HepG2 (cell line): ENCODE results near the gene ZCCHC24. TPM values are rescaled to one million over a fixed set of nuclear protein-coding genes. Genes with fewer than 3 reads are reported as not detected.

Experiments
- ATAC-seq: fragments of 200-7000 bp; cut with Tn5 transposase; 3 replicates; pipeline ENCODE4 v1.9.1; 2020; ENCODE audit warnings: mild to moderate bottlenecking, moderate library complexity
- BruUV-seq: library from RNA; stranded (reverse); fragments of 400-500 nt; replicated peaks from 2 replicates; lab custom pipeline; 2021; lab: Mats Ljungman, UMichigan
- CTCF ChIA-PET: fragments of 300-600 bp; formaldehyde crosslinking; extraction: SDS; loops from one replicate; lab custom pipeline; 2021; ENCODE audit warnings: low total read pairs, inconsistent platforms, low intra/inter-chr PET ratio; lab: Yijun Ruan, JAX
- POLR2A ChIA-PET: fragments of 350-600 bp; sonication (Branson Sonifier 250); formaldehyde crosslinking; loops from one replicate; lab custom pipeline; 2020; ENCODE audit warnings: antibody characterized with exemption, inconsistent platforms; lab: Yijun Ruan, JAX
- DNase-seq: peaks from one replicate; pipeline ENCODE4 v3.0.0-alpha.2; 2015; ENCODE audit warnings: low spot score
- FAIRE-seq: peaks from 3 replicates; lab custom pipeline; 2011; peaks lifted over from hg19 to GRCh38; lab: Jason Lieb, UNC
- H2AFZ ChIP-seq: one replicate; pipeline ENCODE4 v1.6.1; 2011; ENCODE audit warnings: low read length, inconsistent platforms
- H3K27ac ChIP-seq: fragments of 300-600 bp; 3 replicates; pipeline ENCODE4 v1.8.0; 2011; ENCODE audit warnings: mixed run types, mild to moderate bottlenecking, mixed read lengths, low read length, inconsistent platforms; ENCODE audit not compliant: insufficient read depth; ENCODE audit errors: extremely low read length
- H3K27me3 ChIP-seq, 2 experiments: fragments of 200-600 bp in 1 of 2; 2 replicates in 1 of 2; 3 replicates in 1 of 2; pipeline versions ENCODE4 v1.6.0 to v1.8.0; 2011; ENCODE audit warnings: low read length in 2 of 2, mild to moderate bottlenecking in 2 of 2, moderate library complexity in 2 of 2, inconsistent platforms in 1 of 2; ENCODE audit not compliant: insufficient read depth in 2 of 2, control insufficient read depth in 1 of 2
- H3K36me3 ChIP-seq, 2 experiments: fragments of 200-600 bp in 1 of 2; replicated peaks in 1 of 2; 2 replicates in 1 of 2; 3 replicates in 1 of 2; pipeline versions ENCODE4 v1.5.1 to v1.8.0; 2011; ENCODE audit warnings: low read length in 2 of 2, inconsistent platforms in 1 of 2; ENCODE audit not compliant: insufficient read depth in 2 of 2, control insufficient read depth in 1 of 2
- H3K4me1 ChIP-seq: 2 replicates; pipeline ENCODE4 v1.5.1; 2012; ENCODE audit warnings: low read length, inconsistent platforms; ENCODE audit not compliant: insufficient read depth
- H3K4me2 ChIP-seq: 2 replicates; pipeline ENCODE4 v1.6.0; 2011; ENCODE audit warnings: low read depth, low read length, inconsistent platforms
- H3K4me3 ChIP-seq, 3 experiments: fragments of 200-600 bp in 1 of 3; sonication (generic), shearing (Covaris generic) in 1 of 3; replicated peaks in 1 of 3; 2 replicates each; pipeline ENCODE4 v1.5.1; 2011 to 2016; ENCODE audit warnings: low read length in 3 of 3, inconsistent platforms in 2 of 3, low read depth in 2 of 3, mild to moderate bottlenecking in 2 of 3, control low read depth in 1 of 3, mixed read lengths in 1 of 3; ENCODE audit not compliant: insufficient read depth in 1 of 3
- H3K79me2 ChIP-seq: one replicate; pipeline ENCODE4 v1.6.1; 2011; ENCODE audit warnings: low read length, inconsistent platforms; ENCODE audit not compliant: insufficient read depth
- H3K9ac ChIP-seq: 2 replicates; pipeline ENCODE4 v1.6.0; 2011; ENCODE audit warnings: mild to moderate bottlenecking, low read depth, low read length, inconsistent platforms; ENCODE audit not compliant: insufficient read depth
- H3K9me3 ChIP-seq: 2 replicates; pipeline ENCODE4 v1.5.1; 2012; ENCODE audit warnings: mild to moderate bottlenecking, low read length
- H4K20me1 ChIP-seq: 2 replicates; pipeline ENCODE4 v1.6.0; 2011; ENCODE audit warnings: inconsistent platforms, mild to moderate bottlenecking, low read length, moderate library complexity; ENCODE audit not compliant: insufficient read depth
- STAT6 ChIP-seq: sonication (generic); formaldehyde crosslinking; IDR thresholded peaks from 2 replicates; pipeline ENCODE4 v1.4.0; 2020; ENCODE audit warnings: missing genetic modification reagents, mild to moderate bottlenecking, borderline replicate concordance
- WGBS: methylation state at CpG from one replicate; pipeline ENCODE4 v1.1.6; 2017; ENCODE audit warnings: low lambda C conversion rate; 5-methylcytosine and 5-hydroxymethylcytosine counted together
- in situ Hi-C: cut with HindIII; loops from 2 replicates; pipeline ENCODE4 v1.10.0; 2017; ENCODE audit warnings: low pct_unique_long_range_greater_than_20kb; ENCODE audit not compliant: extremely low pct_ligation_motif_present
- intact Hi-C: fragments of 100-400 bp; cut with micrococcal nuclease; formaldehyde crosslinking; loops from one replicate; pipeline ENCODE4 v1.10.0; 2022; ENCODE audit not compliant: unreplicated experiment
- polyA plus RNA-seq, 8 experiments: library from polyadenylated mRNA; depleted of rRNA in 3 of 8; stranded (reverse) in 7 of 8; unstranded in 1 of 8; fragments of >200 nt; fragmentation: Illumina TruSeq in 4 of 8; extraction: Trizol in 4 of 8; gene quantifications; 2 replicates each; pipeline versions ENCODE4 v1.2.1 to v1.2.3, GENCODE V29; 2011 to 2016; ENCODE audit warnings: low read depth in 4 of 8, missing spikeins in 1 of 8, mixed read lengths in 1 of 8; ENCODE audit not compliant: insufficient read depth in 1 of 8
- total RNA-seq, 5 experiments: library from RNA; depleted of rRNA; stranded (reverse); fragments of >200 nt; fragmentation: Illumina TruSeq; extraction: Trizol; gene quantifications; 2 replicates each; pipeline ENCODE4 v1.2.3, GENCODE V29; 2016; ENCODE audit warnings: low read depth in 1 of 5
- TF ChIP-seq, protein P1 (sequence below): sonication (generic); formaldehyde crosslinking; IDR thresholded peaks from 2 replicates; pipeline ENCODE4 v1.9.0; 2021; ENCODE audit warnings: mild to moderate bottlenecking, missing genetic modification reagents

The ZCCHC24 gene
- total and polyA plus RNA-seq, 2 of the 13 experiments (the other 11 are each of a cell fraction or from before 2014, with no cell fraction given) = 3.1 to 7.9 TPM

- 89% methylated on average over 2 of the region's 2 CpGs for WGBS
- ATAC-seq (no peak), FAIRE-seq (peak; percentile 30), DNase-seq (no peak)
- no peak for TF ChIP-seq STAT6
- TF ChIP-seq, protein P1, sequence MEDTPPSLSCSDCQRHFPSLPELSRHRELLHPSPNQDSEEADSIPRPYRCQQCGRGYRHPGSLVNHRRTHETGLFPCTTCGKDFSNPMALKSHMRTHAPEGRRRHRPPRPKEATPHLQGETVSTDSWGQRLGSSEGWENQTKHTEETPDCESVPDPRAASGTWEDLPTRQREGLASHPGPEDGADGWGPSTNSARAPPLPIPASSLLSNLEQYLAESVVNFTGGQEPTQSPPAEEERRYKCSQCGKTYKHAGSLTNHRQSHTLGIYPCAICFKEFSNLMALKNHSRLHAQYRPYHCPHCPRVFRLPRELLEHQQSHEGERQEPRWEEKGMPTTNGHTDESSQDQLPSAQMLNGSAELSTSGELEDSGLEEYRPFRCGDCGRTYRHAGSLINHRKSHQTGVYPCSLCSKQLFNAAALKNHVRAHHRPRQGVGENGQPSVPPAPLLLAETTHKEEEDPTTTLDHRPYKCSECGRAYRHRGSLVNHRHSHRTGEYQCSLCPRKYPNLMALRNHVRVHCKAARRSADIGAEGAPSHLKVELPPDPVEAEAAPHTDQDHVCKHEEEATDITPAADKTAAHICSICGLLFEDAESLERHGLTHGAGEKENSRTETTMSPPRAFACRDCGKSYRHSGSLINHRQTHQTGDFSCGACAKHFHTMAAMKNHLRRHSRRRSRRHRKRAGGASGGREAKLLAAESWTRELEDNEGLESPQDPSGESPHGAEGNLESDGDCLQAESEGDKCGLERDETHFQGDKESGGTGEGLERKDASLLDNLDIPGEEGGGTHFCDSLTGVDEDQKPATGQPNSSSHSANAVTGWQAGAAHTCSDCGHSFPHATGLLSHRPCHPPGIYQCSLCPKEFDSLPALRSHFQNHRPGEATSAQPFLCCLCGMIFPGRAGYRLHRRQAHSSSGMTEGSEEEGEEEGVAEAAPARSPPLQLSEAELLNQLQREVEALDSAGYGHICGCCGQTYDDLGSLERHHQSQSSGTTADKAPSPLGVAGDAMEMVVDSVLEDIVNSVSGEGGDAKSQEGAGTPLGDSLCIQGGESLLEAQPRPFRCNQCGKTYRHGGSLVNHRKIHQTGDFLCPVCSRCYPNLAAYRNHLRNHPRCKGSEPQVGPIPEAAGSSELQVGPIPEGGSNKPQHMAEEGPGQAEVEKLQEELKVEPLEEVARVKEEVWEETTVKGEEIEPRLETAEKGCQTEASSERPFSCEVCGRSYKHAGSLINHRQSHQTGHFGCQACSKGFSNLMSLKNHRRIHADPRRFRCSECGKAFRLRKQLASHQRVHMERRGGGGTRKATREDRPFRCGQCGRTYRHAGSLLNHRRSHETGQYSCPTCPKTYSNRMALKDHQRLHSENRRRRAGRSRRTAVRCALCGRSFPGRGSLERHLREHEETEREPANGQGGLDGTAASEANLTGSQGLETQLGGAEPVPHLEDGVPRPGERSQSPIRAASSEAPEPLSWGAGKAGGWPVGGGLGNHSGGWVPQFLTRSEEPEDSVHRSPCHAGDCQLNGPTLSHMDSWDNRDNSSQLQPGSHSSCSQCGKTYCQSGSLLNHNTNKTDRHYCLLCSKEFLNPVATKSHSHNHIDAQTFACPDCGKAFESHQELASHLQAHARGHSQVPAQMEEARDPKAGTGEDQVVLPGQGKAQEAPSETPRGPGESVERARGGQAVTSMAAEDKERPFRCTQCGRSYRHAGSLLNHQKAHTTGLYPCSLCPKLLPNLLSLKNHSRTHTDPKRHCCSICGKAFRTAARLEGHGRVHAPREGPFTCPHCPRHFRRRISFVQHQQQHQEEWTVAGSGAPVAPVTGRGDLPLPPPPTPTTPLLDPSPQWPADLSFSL (CRISPR knock-in tag) = 0 out of 2 replicates have a peak, but pooled peaks have one; percentile 3
- H2AFZ ChIP-seq = no peak overlapping the region
- H3K4me2 ChIP-seq = no peak overlapping the region; the same call in 1 of the 2 replicates
- intact Hi-C loops = loop anchor here (2.0 kb wide), 1 partner anchor 18 kb away; no protein-coding TSS in a partner anchor
- ChIA-PET POLR2A (interaction anchor here (1.0 to 5.3 kb wide), 6 partner anchors 12 to 32 kb away, joined by 3 to 134 read pairs (median 8); partner anchors contain the start of gene PPIF), CTCF (no interaction called here)
- no peaks in the 10 kb centered on the region for H3K9me3 ChIP-seq
- peak overlapping the region; percentile 98 for H3K27ac ChIP-seq
- no peaks in the 10 kb centered on the region for H4K20me1 ChIP-seq
- no peaks in the 10 kb centered on the region for H3K36me3 ChIP-seq
- peak overlapping the region in 1 of 3 experiments; percentile 51; a peak in 1 of 6 replicates for H3K4me3 ChIP-seq
- H3K4me1 ChIP-seq = peaks cover 65% of the 10 kb centered on the region
- in situ Hi-C loops = no loop called here
- no peaks in the 10 kb centered on the region for H3K79me2 ChIP-seq
- peak overlapping the region; percentile 77 for H3K9ac ChIP-seq
- H3K27me3 ChIP-seq = no peaks in the 10 kb centered on the region
- no TSS peak for BruUV-seq
Observed at GRCh38 chr10:79334573-79334972, 110.9 kb downstream of the ZCCHC24 start.
